ENCODE measurements around the gene CCL21.

GRCh38 chr9:34716711-34717110, 6.8 kb upstream of the CCL21 start:
- no peak for TF ChIP-seq CTCF (IDR thresholded peaks at IDR 0.05 in 4 of 5, conservative IDR thresholded peaks at IDR 0.05 in 1 of 5)
- no peak for TF ChIP-seq POLR2A (IDR thresholded peaks at IDR 0.05)
